ENCODE data around the gene SNX7. TPM values are rescaled to one million over a fixed set of nuclear protein-coding genes. Genes with fewer than 3 reads are reported as not detected.

Gene SNX7
- total and polyA plus RNA-seq, 7 experiments from 2014 or later, result 0.19 to 1.3 (median 0.24) TPM; not detected in 4

- no peak for DNase-seq
- Histone ChIP-seq H3K4me3 (ENCODE audit: low read length) (no peak overlapping the region), H3K36me3 (ENCODE audit: control insufficient read depth in 2 of 3, insufficient read depth in 3 of 3, low read length in 3 of 3) (no peaks in the 10 kb centered on the region), H3K27me3 (ENCODE audit: control insufficient read depth in 2 of 2, insufficient read depth in 2 of 2, low read length in 2 of 2) (no peaks in the 10 kb centered on the region), H3K27ac (ENCODE audit: low read depth, low read length) (no peak overlapping the region), H3K9me3 (ENCODE audit: control insufficient read depth in 2 of 3, low read length in 3 of 3) (no peaks in the 10 kb centered on the region), H3K4me1 (ENCODE audit: control insufficient read depth in 2 of 2, insufficient read depth in 2 of 2, low read length in 2 of 2) (no peaks in the 10 kb centered on the region)
- CTCF ChIA-PET, result no interaction called here
- ATAC-seq, result no peak
- H3K4me1 Mint-ChIP-seq, result no peaks in the 10 kb centered on the region
- intact Hi-C loops (cut with micrococcal nuclease), result no loop called here
- no peaks in the 10 kb centered on the region for H3K36me3 Mint-ChIP-seq
- H3K27me3 Mint-ChIP-seq, result peaks cover 0 to 29% (median 14%) of the 10 kb centered on the region in 5 donors
- no peak overlapping the region for H3K27ac Mint-ChIP-seq
- POLR2A ChIA-PET, result no interaction called here
- no peak overlapping the region for H3K4me3 Mint-ChIP-seq
- peaks cover 0 to 4% (median 0%) of the 10 kb centered on the region in 11 donors for H3K9me3 Mint-ChIP-seq
Observed at GRCh38 chr1:98732985-98733781, 71.7 kb downstream of the SNX7 start.

DNA sequence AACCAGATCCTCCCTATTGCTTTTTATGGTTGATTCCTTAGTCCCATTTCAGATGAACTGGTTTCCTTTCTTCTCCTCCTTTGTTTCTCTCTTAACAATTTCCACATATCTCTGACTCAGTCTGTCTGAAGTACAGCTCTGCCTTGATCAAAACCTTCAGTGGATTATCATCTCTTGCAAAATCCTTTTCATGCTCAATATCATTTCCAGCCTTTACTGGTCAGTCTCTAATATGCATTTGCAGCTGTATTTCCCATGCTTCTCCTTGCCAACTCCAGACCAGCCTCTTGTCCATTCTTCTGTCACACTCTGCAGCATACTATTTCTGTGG, 72.2 kb downstream of the SNX7 start:
- Histone ChIP-seq H3K27me3 (ENCODE audit: control insufficient read depth in 2 of 2, insufficient read depth in 2 of 2, low read length in 2 of 2) (no peaks in the 10 kb centered on the region), H3K27ac (ENCODE audit: low read depth, low read length) (no peak overlapping the region), H3K36me3 (ENCODE audit: control insufficient read depth in 2 of 3, insufficient read depth in 3 of 3, low read length in 3 of 3) (no peaks in the 10 kb centered on the region), H3K9me3 (ENCODE audit: control insufficient read depth in 2 of 3, low read length in 3 of 3) (no peaks in the 10 kb centered on the region), H3K4me1 (ENCODE audit: control insufficient read depth in 2 of 2, insufficient read depth in 2 of 2, low read length in 2 of 2) (no peaks in the 10 kb centered on the region), H3K4me3 (ENCODE audit: low read length) (no peak overlapping the region)
- peaks cover 0 to 2% (median 0%) of the 10 kb centered on the region in 11 donors for H3K9me3 Mint-ChIP-seq
- CTCF ChIA-PET, result no interaction called here
- intact Hi-C loops (cut with micrococcal nuclease), result no loop called here
- H3K27ac Mint-ChIP-seq, result no peak overlapping the region
- no peak for DNase-seq
- peaks cover 0 to 31% (median 11%) of the 10 kb centered on the region in 5 donors for H3K27me3 Mint-ChIP-seq
- no peaks in the 10 kb centered on the region for H3K36me3 Mint-ChIP-seq
- no peak overlapping the region for H3K4me3 Mint-ChIP-seq
- no peaks in the 10 kb centered on the region for H3K4me1 Mint-ChIP-seq
- POLR2A ChIA-PET, result no interaction called here
- no peak for ATAC-seq

GRCh38 chr1:98735756-98736155, 74.2 kb downstream of the SNX7 start:
- Mint-ChIP-seq H3K4me1 (no peaks in the 10 kb centered on the region), H3K27me3 (peaks cover 0 to 33% (median 6%) of the 10 kb centered on the region in 5 donors), H3K27ac (no peak overlapping the region), H3K4me3 (no peak overlapping the region), H3K36me3 (no peaks in the 10 kb centered on the region), H3K9me3 (no peaks in the 10 kb centered on the region)
- DNase-seq, result no peak
- Histone ChIP-seq H3K4me3 (ENCODE audit: low read length) (no peak overlapping the region), H3K9me3 (ENCODE audit: control insufficient read depth in 2 of 3, low read length in 3 of 3) (no peaks in the 10 kb centered on the region), H3K4me1 (ENCODE audit: control insufficient read depth in 2 of 2, insufficient read depth in 2 of 2, low read length in 2 of 2) (no peaks in the 10 kb centered on the region), H3K36me3 (ENCODE audit: control insufficient read depth in 2 of 3, insufficient read depth in 3 of 3, low read length in 3 of 3) (no peaks in the 10 kb centered on the region), H3K27ac (ENCODE audit: low read depth, low read length) (no peak overlapping the region), H3K27me3 (ENCODE audit: control insufficient read depth in 2 of 2, insufficient read depth in 2 of 2, low read length in 2 of 2) (no peaks in the 10 kb centered on the region)
- CTCF ChIA-PET, result no interaction called here
- intact Hi-C loops (cut with micrococcal nuclease), result no loop called here
- ATAC-seq, result no peak
- POLR2A ChIA-PET, result no interaction called here

GRCh38 chr1:98737835-98738234, 76.3 kb downstream of the SNX7 start:
- H3K27me3 ChIP-seq (ENCODE audit: control insufficient read depth in 2 of 2, insufficient read depth in 2 of 2, low read length in 2 of 2), result no peaks in the 10 kb centered on the region
- Mint-ChIP-seq H3K4me3 (no peak overlapping the region), H3K9me3 (no peaks in the 10 kb centered on the region), H3K27me3 (peaks cover 0 to 33% (median 6%) of the 10 kb centered on the region in 5 donors), H3K27ac (no peak overlapping the region), H3K36me3 (no peaks in the 10 kb centered on the region), H3K4me1 (no peaks in the 10 kb centered on the region)
- CTCF ChIA-PET, result interaction anchor here (0.7 kb wide), 1 partner anchor 11 kb away, joined by 3 read pairs; no protein-coding TSS in a partner anchor
- H3K27ac ChIP-seq (ENCODE audit: low read depth, low read length), result no peak overlapping the region
- H3K4me1 ChIP-seq (ENCODE audit: control insufficient read depth in 2 of 2, insufficient read depth in 2 of 2, low read length in 2 of 2), result no peaks in the 10 kb centered on the region
- no peaks in the 10 kb centered on the region for H3K36me3 ChIP-seq (ENCODE audit: control insufficient read depth in 2 of 3, insufficient read depth in 3 of 3, low read length in 3 of 3)
- intact Hi-C loops (cut with micrococcal nuclease), result no loop called here
- DNase-seq, result no peak
- ATAC-seq, result no peak
- H3K9me3 ChIP-seq (ENCODE audit: control insufficient read depth in 2 of 3, low read length in 3 of 3), result no peaks in the 10 kb centered on the region
- H3K4me3 ChIP-seq (ENCODE audit: low read length), result no peak overlapping the region
- POLR2A ChIA-PET, result no interaction called here

DNA sequence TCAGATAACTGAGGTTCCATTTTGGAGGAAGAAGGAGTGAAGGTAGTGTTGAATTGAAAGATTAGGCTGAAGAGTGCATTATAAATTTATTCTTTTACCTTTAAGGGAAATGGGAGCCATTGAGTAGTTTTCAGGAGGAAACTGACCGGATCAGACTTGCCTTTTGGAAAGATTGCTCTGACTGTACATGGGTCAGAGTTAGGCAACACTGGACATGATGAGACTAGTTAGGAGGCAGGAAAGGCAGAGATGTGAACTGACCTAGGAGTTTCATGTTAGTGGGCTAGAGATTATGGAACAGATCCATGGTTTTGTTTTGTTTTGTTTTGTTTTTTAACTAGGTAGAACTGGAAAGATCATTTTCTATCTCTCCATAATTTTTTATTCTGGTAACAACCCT, 78.2 kb downstream of the SNX7 start:
- Mint-ChIP-seq H3K4me3 (no peak overlapping the region), H3K27ac (no peak overlapping the region), H3K36me3 (no peaks in the 10 kb centered on the region), H3K27me3 (peaks cover 0 to 26% (median 6%) of the 10 kb centered on the region in 5 donors), H3K4me1 (no peaks in the 10 kb centered on the region), H3K9me3 (no peaks in the 10 kb centered on the region)
- DNase-seq (no peak), ATAC-seq (no peak)
- no peaks in the 10 kb centered on the region for H3K36me3 ChIP-seq (ENCODE audit: control insufficient read depth in 2 of 3, insufficient read depth in 3 of 3, low read length in 3 of 3)
- intact Hi-C loops (cut with micrococcal nuclease), result no loop called here
- CTCF ChIA-PET, result no interaction called here
- H3K9me3 ChIP-seq (ENCODE audit: control insufficient read depth in 2 of 3, low read length in 3 of 3), result no peaks in the 10 kb centered on the region
- H3K27ac ChIP-seq (ENCODE audit: low read depth, low read length), result no peak overlapping the region
- H3K4me1 ChIP-seq (ENCODE audit: control insufficient read depth in 2 of 2, insufficient read depth in 2 of 2, low read length in 2 of 2), result no peaks in the 10 kb centered on the region
- H3K27me3 ChIP-seq (ENCODE audit: control insufficient read depth in 2 of 2, insufficient read depth in 2 of 2, low read length in 2 of 2), result no peaks in the 10 kb centered on the region
- POLR2A ChIA-PET, result no interaction called here
- H3K4me3 ChIP-seq (ENCODE audit: low read length), result no peak overlapping the region

DNA sequence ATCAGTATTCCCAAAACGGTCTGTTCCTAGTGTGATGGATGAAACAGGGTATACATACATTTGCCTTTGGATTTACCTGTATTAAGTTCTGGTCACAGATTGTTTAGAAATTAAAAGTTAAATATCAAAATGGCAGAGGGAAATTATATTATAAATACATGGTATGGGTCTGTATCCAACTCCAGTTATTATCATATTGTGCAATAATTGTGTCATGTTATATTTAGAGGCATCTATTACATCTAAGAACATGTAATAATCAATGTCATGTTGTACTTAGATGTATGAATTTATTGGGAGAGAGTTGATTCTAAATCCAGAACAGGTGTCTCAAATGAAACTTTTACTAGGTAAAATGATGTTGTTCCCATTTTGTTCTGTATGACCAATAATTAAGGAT, 79.6 kb downstream of the SNX7 start:
- H3K4me3 Mint-ChIP-seq, result no peak overlapping the region
- no peak overlapping the region for H3K27ac Mint-ChIP-seq
- POLR2A ChIA-PET, result no interaction called here
- Histone ChIP-seq H3K27ac (ENCODE audit: low read depth, low read length) (no peak overlapping the region), H3K4me1 (ENCODE audit: control insufficient read depth in 2 of 2, insufficient read depth in 2 of 2, low read length in 2 of 2) (no peaks in the 10 kb centered on the region), H3K9me3 (ENCODE audit: control insufficient read depth in 2 of 3, low read length in 3 of 3) (no peaks in the 10 kb centered on the region), H3K4me3 (ENCODE audit: low read length) (no peak overlapping the region), H3K27me3 (ENCODE audit: control insufficient read depth in 2 of 2, insufficient read depth in 2 of 2, low read length in 2 of 2) (no peaks in the 10 kb centered on the region), H3K36me3 (ENCODE audit: control insufficient read depth in 2 of 3, insufficient read depth in 3 of 3, low read length in 3 of 3) (no peaks in the 10 kb centered on the region)
- ATAC-seq (no peak), DNase-seq (no peak)
- no peaks in the 10 kb centered on the region for H3K36me3 Mint-ChIP-seq
- CTCF ChIA-PET, result interaction anchor here (0.6 kb wide), 1 partner anchor 461 kb away, joined by 3 read pairs; no protein-coding TSS in a partner anchor
- intact Hi-C loops (cut with micrococcal nuclease), result no loop called here
- H3K27me3 Mint-ChIP-seq, result peaks cover 0 to 19% (median 6%) of the 10 kb centered on the region in 5 donors
- H3K9me3 Mint-ChIP-seq, result no peaks in the 10 kb centered on the region
- H3K4me1 Mint-ChIP-seq, result no peaks in the 10 kb centered on the region

- H3K27ac Mint-ChIP-seq, result no peak overlapping the region
- DNase-seq, result peak in 5 of 9 donors; percentile 9 to 26 (median 16)
- CTCF ChIA-PET, result interaction anchor here (0.7 to 5.3 kb wide), 9 partner anchors 10 to 732 kb away, joined by 3 to 37 read pairs (median 3); no protein-coding TSS in a partner anchor
Observed at GRCh38 chr1:98749152-98749756, 87.7 kb downstream of the SNX7 start.

More at GRCh38 chr1:98749152-98749756, 87.7 kb downstream of the SNX7 start:
- Histone ChIP-seq H3K27ac (ENCODE audit: low read depth, low read length) (no peak overlapping the region), H3K9me3 (ENCODE audit: control insufficient read depth in 2 of 3, low read length in 3 of 3) (no peaks in the 10 kb centered on the region), H3K4me3 (ENCODE audit: low read length) (no peak overlapping the region), H3K4me1 (ENCODE audit: control insufficient read depth in 2 of 2, insufficient read depth in 2 of 2, low read length in 2 of 2) (no peaks in the 10 kb centered on the region), H3K27me3 (ENCODE audit: control insufficient read depth in 2 of 2, insufficient read depth in 2 of 2, low read length in 2 of 2) (no peaks in the 10 kb centered on the region), H3K36me3 (ENCODE audit: control insufficient read depth in 2 of 3, insufficient read depth in 3 of 3, low read length in 3 of 3) (no peaks in the 10 kb centered on the region)
- no peak for ATAC-seq
- Mint-ChIP-seq H3K9me3 (no peaks in the 10 kb centered on the region), H3K27me3 (peaks cover 0 to 7% (median 0%) of the 10 kb centered on the region in 5 donors), H3K4me3 (no peak overlapping the region), H3K36me3 (no peaks in the 10 kb centered on the region), H3K4me1 (peaks cover 0 to 5% (median 0%) of the 10 kb centered on the region in 7 donors)
- intact Hi-C loops (cut with micrococcal nuclease), result loop anchor here (1.0 to 2.0 kb wide), 8 partner anchors 45 to 958 kb away; no protein-coding TSS in a partner anchor
- POLR2A ChIA-PET, result no interaction called here

All from naive thymus-derived CD4-positive, alpha-beta T cell (primary cell).